Hippocampal formation (tissue), 2 donors: Measurements from ENCODE around the gene SPRED2.

Experiments used
- DNase-seq, 2 donors: peaks; one replicate each; lab custom pipeline; 2025; lab: John Stamatoyannopoulos, UW

Gene SPRED2

DNA sequence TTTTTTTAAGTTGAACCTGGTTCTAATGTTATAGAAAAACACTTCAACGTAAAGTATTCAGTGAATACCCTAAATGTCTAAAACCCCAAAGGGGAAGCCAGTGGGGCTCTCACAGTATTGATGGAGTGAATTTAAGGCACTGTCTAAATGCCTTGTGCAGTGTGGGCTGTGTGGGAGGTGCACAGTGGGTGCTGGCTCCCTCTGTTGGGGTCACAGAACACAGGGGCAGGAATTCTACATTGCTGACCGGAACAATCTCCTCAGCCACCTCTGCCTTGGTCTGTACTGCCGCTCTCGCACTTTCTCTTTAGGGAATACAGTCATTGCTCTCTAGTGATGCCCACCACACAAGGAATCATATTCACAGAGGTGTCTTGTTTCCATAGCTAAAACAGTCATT, 45.4 kb downstream of the SPRED2 start:
- DNase-seq, result no peak

DNA sequence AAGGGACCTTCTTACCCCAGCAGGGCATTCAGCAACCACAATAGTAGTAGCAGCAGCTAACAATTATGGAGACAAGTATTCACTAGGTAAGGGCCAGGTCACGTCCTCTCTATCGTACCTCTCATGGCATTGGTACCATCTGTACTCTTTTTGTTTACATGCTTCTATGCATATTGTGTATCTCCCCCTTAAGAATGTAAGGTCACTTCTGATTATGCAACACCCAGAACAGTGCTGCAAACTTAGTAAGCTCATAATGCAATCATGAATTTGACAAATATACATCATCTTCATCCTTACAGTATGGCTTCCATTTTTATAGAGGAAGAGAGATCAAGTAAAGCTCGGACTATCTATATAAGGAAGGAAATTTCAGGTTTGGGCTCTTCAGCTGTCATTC, 46.1 kb downstream of the SPRED2 start:
- DNase-seq, result no peak

DNA sequence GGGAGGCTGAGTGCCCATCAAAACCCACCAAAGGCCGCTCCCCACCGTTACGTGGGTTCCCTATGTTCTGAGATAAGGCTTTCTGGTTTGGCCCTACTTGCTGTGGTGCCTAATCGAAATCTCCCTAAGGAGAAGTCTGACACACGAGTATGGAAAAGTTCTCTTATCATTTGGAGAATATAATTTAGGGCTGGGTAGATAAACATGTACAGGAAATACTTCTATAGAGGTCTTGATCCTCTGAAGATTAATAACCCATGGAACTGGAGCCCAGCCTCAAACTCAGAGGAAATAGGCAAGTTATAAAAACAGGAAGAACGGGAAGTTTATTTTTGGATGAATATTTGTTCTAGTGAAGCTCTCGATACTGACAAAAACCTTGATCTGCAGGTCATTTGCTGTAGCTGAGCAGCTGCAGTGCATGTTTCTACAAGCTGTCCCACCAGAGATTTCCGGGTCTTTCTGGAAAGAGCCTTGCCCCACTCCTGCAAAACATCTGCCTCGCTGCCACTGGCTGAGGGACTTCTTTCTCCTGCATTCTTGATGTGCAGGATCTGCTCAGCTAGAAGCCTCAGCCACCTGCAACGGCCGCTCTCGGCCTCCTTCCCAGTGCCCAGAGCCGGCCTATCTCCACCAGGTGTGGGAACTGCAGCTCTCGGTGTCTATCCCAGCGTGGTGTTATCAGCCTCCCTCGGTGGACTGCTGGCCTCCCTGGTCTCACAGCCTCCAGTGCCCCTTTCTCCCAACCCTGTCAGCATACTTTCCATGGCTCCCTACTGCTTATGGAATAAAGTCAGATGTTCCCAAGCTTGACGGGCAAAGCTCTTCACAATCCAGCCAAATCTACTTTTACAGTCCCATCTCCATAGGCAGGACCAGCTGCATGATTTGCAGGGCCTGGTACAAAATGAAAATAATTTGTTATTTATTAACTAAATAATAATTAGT, 48.6 kb downstream of the SPRED2 start:
- DNase-seq, result no peak

DNA sequence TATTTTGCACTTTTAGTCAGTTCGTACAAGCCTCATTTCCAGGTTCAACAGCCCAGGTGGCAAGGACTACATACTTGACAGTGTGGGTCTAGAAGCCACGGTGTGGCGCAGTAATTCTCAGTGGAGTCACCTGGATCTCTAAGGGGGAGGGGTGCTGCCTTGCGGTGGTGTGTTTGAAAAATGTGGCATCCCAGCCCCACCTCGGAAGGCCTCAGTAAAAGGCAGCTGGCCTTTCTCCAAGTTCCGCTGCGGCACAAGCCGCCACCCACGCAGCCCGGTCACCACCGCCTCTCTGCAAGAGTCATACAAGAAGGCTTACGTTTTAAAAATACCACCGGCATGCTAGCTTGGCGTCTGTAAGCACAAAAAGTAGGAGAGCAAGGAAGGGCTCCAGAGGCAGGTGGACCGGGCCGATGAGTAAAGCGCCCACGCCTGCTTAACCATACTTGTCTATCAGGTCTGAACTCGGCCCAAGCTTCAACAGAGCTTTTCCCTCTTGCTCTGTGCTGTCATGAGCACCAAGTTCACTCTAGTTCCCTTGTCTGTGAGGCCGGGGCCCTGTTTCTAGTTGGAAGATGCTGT, 49.5 kb downstream of the SPRED2 start:
- no peak for DNase-seq

DNA sequence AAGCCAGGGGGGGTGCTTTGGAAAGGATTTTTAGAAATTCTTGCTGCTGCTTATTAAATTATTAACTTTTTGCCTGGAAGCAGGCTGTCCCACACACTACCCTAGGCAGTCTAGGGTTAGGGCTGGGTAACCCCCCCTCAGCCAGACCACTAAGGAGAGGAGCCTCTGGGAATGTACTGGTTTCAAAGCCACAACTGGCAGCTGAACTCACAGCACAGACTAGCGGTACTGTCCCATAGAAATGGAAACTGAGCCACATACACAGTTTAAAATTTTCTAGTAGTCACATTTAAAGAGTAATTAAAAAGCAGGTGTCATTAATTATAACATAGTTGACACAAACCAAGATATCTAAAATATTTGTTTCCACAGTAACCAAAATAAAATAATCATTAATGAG, 50.1 kb downstream of the SPRED2 start:
- no peak for DNase-seq

DNA sequence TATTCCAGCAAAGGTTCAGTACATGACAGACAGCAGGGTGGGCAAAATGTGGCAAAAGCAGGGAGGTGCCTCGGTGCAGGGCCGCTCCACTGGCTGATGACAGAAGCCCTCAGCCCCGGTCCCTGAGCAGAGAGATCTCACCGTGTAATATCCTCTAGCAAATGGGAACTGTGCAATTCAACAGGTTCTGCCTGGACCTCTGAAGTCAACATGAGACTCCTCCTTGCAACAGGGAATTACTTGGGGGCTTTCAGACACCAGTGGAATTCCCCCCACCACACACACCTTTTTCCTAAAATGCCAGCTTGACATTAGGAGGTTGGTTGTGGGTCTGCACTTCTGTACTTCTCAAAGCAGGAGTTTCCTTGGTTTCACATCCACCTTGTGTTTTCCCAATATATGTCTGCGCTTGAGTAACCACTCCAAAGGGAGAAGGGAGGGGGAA, 50.8 kb downstream of the SPRED2 start:
- DNase-seq, result no peak

DNA sequence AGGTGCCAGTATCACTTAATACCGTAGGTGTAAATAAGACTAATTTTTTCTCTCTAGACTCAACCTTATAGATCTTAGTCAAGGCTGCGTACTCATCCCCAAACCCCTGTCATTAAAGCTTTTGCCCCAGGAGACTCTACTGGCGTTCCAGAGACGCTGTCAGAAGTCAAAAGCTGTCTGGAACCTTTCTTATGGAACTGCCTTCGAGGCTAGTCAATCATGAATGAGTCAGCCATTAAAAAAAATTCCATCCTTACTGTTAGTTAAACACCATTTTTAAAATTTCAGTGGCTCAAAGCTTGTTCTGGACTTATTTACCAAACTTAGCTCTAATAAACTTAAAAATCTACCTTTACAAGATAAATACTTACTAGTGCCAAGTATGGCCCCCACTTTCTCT, 52.1 kb downstream of the SPRED2 start:
- no peak for DNase-seq

DNA sequence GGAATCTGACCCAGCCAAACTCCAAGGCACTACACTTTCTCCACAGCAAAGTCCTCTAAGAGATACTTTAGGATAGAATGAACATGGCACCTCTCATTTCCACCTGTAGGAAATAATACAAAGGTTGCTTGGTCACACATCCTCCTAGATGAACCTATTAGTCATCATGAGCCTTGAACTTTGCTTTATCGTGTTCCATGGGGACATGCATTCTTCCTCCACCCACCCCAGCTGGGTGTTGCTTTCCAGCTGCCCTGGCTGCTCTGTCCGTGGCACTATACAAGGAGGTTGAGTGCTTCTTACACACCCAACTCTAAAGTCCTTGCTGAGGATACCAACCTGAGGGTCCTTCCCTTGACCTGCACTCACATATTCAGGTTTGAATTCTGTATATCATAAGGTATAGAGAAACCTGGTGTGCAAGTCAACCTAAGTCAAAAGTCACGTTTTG, 52.7 kb downstream of the SPRED2 start:
- no peak for DNase-seq

DNA sequence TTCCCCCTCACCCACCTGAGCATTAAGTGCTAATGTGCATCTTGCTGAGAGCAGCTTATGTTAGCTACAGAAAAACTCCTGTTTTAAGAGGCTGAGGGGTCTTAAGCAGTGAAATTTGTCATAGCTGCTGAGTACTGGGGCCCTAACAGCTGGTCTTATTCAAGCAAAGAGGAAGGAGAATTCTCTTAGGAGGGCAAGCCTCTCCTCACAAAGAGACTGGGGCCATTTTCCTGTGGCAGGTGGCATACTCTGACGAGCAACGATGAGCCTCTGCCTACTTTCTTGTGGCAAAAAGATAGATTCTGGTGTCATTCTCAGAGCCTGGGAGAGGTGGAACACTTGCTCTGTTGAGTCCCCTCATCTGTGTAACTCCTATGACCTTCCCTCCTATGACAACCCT, 53.2 kb downstream of the SPRED2 start:
- DNase-seq, result no peak

DNA sequence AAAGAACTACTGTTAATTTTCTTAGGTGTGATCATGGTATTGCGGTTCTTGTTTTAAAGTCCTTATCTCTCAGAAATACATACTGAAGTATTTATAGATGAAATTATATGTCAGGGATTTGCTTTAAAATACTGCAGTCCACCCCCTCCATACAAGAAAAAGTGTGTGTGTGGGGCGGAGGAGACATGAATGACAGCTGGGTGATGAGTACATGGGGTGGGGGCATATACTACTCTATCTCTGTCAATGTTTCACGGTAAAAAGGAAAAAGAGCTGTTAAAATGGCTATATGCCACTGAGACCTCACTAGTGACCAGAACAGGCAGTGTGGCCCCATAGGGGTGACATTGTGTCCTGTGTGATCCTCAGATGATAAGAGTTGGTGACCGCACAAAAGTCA, 54.1 kb downstream of the SPRED2 start:
- no peak for DNase-seq

DNA sequence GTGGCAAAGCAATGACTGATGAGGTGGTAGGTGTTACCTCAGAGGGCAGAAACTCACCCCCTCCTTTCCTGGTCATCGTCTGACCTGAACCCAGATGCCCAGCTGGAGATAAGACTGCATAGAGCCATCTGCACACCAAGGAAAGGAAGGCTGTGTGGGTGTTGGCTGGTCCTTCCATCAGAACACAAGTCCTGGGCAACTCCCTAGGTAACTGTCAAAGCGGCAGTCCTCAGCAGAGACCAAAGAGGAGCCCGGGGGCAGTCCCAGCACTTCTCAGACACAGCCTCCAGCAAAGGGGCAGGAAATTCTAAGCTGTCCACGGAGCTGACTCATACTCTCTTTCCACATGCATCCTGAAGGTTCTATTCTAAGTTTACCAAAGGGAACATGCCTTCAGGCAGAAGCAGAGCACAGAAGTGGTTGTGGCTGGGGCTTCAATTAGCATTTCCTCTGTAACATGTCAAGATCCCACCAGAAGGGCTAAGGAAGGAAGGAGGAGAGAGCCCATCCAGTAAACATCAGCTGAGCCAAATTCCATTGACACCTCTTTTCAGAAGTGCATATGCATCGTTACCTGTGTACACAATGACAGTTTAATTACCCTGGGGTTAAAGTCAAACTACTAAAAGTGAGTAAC, 54.7 kb downstream of the SPRED2 start:
- no peak for DNase-seq

DNA sequence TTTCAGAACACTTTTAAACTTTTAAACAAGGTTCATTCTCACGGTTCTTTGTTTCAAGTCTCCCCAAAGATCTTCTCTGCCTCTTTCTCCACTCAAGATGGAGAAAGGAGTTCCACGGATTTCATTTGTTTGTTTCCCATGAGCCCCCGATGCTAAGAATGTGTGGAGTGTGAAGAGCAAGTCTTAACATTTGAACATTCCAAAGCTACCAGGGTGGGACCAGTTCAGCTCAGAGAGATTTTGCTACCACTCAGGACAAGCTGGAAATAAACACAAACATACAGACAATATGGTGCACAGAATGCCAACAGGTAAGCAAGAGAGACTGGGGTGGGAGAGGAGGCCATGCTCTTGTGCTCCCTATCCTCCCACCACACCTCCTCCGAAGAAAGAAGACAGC, 56.7 kb downstream of the SPRED2 start:
- DNase-seq, result no peak

DNA sequence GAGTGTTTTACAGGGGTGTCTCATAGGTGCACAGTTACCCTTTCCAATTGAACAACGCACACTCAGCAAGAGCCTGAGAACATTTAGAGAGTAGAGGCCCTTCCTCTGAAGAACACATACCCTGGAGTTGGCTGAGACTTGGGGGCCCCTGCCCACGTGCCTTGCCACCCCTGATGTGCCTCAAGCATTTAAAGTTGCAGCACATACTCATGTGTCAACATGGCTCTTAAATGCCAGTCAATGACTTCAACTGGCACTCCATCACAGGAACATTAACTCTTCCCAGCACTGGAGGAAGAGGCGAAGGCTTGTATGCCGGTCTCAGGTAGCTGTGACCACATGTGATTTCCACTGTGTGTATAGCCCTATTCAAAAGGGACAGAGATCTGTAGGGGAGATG, 57.4 kb downstream of the SPRED2 start:
- no peak for DNase-seq

DNA sequence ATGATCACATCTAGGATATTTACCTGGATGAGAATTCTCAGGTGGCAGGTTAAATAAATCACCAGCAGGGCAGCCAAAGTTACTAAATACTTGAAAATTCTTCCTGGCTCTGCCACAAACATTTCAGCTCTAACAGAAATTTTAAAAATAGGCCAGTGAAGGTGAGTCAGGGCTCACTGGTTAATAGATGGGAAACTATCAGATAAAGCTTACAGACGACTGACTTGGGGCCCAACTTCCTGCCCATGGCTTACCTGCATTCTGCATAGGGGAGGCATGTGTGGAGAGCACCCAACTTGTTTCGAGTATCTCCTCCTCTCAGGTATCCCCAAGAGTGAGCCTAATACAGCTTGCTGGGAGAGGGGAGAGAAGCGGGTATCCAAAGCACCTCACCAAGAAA, 57.8 kb downstream of the SPRED2 start:
- DNase-seq, result no peak

DNA sequence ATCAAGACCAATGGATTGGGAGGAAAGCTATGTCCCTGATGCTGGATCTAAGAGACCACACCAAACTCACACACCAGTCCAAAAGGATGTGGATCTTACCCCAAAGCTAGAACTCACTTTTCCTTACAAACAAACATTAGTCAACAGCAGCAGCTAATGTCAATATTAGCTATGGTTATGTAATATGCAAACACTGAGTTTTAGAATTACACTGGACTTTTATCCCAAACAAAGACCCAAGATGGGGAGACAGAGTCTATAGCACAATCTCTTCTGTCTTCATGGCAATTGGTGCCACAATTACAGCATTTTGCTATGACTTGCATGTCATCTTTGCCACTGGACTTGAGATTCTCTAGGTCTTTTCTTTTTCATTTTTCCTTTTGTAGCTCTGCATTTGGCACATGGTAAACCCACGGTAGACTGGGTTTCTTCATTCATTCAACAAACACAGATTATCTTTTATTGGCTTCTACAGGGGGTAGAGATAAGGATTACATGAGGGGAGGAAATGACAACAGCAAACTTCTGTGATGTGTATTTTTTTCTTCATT, 59.0 kb downstream of the SPRED2 start:
- DNase-seq, result no peak

DNA sequence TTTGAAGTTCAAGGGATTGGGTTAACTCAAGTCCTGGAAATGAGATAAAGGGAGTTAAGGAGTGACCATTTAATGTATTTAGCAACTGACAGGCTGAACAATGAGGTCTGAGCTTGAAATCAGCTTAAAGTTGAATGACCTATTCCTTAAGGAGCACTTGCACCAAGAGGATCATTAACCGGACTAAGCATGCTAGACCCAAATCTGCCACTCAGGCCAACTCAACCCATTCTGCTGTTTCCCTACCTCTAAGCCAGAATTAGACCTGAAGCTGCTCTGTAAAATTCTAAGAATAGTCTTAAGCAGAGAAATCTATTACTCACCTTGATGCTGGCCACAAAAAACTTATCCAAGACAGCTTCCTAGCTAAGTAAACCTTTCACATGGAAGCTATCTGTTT, 59.8 kb downstream of the SPRED2 start:
- DNase-seq, result no peak

DNA sequence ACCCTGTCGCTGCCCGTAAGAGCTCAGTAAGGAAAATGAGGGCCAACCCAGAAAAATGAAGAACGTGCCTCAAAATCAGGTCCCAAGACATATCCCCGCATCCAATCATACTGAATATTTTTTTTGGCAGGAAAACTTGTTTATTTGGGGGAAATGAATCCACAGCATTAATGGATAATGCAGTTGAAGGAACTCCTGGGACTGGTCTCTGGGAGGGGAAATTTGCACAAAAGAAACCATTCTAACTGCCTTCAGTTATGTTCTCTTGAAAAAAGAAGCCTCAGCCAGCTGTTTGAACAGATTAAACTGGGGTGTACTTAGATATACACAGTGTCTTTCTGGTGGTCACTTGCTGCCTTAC, 61.3 kb downstream of the SPRED2 start:
- DNase-seq, result no peak

DNA sequence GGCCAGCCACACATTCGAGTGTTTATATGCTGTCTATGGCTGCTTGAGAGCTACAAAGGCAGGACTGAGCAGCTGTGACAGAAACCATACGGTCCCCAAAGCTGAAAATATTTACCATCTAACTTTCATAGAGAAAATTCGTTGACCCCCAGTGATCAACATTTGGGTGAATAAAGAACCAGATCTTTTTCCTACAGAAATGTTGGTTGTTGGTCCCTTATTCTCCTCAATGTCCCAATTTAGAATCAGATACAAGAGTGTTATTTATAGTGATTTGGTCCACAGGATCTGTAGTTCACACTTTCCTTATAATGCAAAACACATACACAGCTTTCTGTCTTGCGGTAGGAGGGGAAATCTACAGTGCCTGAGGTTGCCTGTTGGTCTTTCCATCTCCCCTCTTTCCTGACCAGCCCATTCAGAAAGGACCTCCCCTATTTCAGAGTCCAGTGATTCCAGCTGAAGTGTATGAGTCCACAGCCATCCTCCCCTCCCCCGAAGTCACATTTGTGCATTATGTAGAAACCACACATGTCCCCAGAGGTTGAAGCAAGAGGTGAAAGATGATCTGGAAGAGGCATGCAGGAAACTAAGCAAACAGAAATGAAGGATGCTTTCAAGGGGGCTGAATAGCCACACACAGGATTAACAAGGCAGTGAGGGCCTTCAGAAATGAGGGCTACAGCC, 61.9 kb downstream of the SPRED2 start:
- DNase-seq, result no peak

DNA sequence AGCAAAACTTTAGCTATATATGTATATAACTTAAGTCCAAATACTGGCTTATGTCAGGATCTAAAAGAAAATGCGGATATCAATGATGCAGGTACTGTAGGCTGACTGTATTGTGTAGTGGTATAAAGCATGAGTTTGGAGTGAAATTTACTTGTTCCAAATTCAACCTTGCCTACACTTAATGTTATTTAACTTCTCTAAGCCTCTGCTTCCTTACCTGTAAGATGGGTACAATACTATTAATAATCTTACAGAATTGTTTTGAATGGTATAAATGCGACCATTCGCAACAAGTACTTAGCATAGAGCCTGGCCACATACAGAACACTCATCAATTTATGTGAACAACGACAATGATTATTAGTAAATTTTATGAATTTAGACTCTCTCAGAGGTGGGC, 62.4 kb downstream of the SPRED2 start:
- DNase-seq, result no peak

DNA sequence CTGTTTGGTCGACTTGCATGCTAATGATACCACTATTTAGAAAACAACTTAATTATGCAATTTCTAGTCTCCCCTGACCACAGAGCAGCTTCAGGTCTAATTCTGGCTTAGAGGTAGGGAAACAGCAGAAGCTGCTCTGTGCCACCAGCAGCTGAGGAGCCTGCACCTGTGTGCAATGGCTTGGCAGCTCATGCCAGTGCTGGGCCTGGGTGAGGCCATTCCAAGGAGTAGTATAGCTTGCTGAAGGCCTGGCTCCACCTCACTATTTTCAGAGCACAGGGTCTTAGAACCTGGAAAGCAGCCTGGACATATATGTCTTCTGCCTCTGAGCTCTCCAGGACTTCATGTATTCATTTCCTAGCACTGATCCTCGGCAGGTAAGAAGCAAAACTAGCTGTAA, 62.8 kb downstream of the SPRED2 start:
- DNase-seq, result no peak

DNA sequence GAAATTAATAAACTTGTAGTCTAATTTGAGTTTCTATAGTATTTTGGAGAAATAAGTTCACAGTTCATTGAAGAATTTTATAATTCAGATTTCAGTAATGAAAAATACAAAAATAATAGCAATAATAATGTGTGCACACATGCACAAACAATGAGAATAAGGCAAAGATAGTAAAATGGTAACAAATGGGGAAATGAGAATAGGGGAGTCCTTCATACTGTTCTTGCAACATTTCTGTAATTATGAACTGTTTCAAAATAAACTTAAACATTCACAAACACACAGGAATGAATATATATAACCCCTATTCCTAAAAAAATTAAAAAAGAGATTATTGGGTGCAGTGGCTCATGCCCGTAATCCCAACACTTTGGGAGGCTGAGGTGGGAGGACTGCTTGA, 63.9 kb downstream of the SPRED2 start:
- DNase-seq, result no peak

DNA sequence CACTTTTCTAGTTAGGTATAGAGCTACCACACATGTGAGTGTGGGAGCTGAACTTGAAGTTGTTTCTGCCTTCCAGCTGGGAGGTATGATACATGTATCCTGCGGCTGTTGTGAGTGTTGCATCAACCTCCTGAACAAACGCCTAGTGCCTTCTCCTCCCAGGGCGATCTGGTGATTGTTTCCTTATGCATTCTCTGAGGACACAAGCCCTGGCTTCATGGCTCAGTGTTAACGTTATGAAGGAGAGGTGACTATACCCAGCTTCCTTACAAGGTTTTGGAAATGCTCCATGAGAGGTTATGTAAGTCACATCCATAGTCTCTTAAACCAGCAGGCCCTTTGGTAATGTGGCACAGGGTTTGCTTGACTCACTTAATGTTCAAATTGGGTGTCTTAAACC, 64.9 kb downstream of the SPRED2 start:
- DNase-seq, result no peak
